CD4-positive, alpha-beta T cell treated with Interleukin-4 for 4 hours (primary cell): ENCODE measurements around the gene OR6B2.

ENCODE experiments used
- DNase-seq: peaks from one replicate; pipeline ENCODE4 v3.0.0-alpha.2; 2020

OR6B2 gene

DNA sequence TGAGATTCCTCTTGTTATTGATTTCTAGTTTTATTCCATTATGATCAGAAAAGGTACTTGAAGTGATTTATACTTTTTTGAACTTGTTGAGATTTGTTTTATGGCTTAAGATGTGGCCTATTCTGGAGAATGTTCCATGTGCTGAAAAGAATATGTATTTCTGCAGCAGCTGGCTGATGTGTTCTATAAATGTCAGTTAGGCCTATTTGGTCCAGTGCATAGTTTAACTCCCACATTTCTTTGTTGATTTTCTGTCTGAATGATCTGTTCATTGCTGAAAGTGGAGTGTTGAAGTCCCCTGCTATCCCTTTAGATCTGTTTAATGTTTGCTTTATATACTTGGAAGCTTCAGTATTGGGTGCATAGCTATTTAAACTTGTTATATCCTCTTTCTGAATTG is 7.1 kb upstream of the OR6B2 start:
- no peak for DNase-seq

DNA sequence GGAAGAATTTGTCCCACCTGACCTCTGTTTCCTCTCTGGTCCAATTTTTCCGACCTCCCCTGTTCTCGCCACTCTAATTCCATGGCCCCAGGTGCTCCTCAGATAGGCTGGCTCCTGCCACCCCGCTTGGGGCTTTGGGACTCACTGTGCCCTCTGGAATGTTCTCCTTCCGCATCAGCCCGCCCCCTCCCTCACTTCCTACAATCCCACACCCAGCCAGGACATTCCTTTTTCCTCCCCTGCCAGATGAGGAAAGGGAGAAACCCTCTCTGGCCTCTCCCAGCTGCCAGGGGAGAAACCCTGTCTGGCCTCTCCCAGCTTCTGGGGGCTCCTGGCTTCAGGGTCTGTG is 3.1 kb upstream of the OR6B2 start:
- DNase-seq = no peak

DNA sequence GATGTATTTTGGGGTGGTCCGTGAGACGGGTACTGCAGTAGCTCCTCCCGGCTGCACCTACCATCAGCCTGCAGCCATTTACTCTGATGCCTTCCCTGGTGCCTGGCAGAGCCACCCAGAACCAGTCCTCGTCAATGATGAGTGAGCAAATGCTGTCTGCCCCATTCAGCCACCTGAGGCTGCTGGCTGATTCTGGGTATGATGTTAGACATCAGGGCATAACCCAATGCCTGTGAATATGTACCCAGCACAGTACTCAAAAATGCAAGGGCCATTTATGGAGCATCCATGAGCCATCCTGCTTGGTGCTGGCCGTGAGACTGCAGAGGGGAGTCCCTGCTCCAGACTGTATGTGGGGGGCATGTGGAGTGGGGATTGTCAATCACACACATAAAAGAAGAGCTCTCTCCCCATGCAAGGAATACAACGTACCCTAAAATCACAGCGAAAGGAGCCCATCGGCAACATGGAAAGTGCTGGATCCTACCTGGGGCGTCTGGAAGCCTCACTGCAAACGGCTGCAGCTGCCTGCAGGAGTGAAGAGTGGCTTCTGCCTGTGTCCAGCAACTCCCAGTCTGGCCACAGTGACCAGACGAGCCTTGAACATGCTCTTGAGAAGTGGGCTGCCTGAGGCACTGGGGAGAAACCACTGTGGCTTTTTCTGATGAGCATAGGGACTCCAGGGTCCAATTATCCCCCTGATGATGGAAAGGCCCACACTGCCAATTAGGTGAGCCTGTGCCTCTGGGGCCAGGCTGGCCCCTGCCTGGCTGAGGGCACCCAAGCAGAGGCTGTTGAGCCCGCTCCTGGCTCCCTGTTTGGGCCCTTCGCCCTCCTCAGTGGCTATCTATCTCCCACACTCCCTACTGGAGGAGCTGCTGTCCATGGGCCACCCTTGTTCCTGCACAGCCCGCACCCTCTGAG is 2.4 kb upstream of the OR6B2 start:
- no peak for DNase-seq

DNA sequence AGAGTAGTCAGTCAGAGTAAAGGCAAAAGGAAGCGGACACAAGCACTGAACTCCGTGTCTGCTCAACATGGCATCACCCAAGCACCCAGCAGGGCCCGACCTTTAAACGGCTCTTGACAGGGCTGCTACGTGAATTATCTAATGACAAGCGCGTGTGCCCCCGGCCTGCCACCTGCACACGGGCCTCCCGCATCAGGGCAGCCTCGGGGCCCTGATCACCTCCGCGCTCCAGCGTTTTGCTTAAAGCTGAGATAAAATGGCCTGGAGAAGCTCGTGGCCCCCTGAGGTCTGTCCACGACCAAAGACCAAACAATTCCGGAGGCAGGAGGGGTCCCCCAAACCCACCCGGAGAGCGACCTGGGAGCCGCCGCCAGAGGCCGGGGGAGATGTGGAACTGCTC is 5.5 kb downstream of the OR6B2 start:
- DNase-seq = peak; percentile 8

DNA sequence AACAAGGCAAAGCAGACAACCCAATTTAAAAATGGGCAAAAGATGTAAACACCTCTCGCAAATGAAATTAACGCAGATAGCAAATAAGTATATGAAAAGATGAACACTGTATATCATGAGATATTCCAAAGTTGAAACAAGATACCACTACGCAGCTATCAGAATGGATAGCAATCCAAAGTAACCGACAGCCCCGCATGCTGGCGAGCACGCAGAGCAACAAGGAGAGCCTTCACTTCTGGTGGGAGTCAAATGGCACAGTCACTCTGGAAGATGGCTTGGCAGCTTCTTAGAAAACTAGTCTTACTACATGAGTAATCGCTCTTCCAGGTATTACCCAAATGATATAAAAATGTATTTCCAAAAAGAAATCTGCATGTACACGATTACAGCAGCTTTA is 6.4 kb downstream of the OR6B2 start:
- no peak for DNase-seq

DNA sequence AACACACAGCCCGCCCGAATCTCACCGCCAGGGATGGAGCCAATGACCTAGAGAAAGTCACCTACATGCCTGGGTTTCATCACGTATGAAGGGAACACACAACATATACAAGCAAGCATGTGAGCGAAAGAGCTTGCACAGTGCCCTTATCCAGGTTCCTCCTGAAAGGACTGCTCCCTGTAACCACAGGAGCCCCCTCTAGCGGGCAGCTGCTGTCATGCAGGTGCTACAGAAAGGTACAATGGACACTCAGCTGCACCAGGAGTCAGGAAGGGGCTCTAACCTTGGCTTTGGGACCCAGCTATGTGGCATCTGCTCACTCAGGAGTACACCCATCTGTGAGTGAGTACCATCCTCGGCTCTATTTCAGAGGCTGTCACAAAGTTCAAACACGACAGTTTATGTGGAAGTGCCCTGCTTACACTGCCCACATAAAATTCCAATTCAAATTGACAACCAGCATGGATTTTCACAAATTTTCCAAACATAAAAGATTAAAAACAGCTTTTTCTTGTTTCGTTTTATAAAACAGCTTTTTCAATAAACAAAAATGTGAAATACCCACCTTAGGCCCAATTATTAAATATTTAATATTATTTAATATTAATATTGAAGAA is 8.6 kb downstream of the OR6B2 start:
- DNase-seq = peak; percentile 52

DNA sequence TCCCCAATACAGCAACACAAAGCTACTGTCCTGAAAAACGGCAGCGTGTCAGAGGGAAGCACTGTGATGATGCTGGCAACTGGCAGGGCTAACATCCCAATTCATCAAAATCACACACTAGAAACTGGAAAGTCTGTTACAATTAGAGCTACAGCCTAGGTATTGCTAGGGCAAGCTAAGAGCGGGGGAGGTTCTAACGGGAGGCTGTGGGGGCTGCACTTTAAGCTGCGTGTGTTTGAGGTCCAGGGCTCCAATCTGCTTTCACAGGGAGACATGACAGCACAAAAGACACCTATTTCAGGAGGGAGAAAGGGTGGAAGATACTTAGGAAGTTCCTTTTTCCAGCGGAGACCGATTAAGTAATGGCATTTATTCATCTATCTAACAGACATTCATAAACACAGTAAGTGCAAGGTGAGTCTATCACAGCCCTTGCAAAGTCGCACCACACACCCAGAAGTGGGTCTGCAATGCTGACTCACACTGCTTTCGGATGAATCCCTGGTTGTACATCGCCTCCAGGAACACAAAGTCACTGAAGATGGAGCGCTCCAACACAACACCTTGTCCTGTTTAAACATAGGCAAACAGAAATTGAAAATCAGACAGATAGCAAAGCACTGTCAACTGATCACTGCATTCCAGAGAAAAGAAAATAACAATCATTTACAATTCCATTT is 12.0 kb downstream of the OR6B2 start:
- DNase-seq = no peak

DNA sequence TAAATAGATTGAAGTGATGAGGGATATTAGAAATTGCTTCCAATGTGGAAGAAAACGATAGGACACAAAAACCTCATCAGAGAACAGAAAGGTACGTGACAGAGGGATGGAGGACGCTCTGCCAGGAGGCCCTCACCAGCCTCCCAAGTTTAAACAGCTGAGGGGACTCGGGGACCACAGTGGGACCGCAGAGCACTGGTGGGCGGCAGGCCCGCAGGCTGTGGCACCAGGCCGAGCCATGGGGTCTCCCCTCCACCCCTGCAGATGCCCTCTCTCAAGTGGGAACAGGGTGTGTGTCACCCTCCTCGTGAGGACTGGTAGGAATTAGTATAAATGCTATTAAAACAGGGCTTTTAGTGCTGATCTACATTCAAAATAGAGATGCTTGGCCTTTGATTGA is 15.9 kb downstream of the OR6B2 start:
- no peak for DNase-seq

DNA sequence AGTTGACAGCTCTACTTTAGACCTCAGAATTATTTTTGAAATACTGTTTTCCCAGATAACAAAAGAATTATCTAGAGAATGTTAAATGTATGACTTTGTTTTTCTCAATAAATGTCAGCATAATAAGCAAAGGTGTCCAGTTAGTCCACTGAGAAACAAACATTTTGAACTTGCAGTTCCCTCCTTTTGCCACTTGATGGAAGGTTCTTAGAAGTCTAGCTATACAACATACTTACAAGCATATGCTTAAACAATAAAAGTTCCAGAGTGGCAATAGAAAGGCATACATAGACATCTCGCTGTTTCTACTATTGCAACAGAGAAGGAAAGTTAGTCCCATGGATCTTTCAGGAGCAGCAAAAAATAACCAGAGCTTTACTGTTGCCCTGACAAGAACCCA is 16.9 kb downstream of the OR6B2 start:
- no peak for DNase-seq

DNA sequence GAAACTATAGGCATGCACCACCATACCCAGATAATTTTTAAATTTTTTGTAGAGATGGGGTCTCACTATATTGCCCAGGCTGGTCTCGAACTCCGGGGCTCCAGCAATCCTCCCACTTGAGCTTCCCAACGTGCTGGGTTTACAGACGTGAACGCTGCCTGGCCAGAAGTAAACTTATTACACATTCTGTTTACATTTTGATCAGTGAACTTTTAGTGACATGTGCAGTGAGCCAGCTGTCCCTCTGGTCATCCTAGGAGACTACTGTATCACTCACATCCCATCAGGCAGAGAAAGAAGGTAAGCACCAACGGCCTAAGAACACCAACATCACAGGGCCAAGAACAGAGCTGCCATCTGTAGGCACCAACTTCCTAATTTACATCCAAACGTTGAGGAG is 27.2 kb downstream of the OR6B2 start:
- DNase-seq = no peak

DNA sequence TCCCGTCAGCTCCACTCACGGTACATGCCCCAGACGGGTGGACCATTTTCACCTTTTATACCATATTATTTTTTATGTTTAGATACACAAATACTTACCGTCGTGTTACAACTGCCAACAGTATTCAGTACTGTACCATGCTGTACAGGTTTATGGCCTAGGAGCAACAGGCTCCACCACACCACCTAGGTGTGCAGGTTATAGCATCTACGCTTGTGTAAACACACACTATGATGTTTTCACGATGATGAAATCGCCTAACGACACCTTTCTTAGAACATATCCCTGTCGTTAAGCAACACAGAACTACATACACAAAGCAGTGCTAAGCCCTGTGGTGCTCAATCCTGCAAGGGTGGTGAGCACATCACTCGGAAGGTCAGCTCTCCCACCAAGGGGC is 29.6 kb downstream of the OR6B2 start:
- DNase-seq = no peak

DNA sequence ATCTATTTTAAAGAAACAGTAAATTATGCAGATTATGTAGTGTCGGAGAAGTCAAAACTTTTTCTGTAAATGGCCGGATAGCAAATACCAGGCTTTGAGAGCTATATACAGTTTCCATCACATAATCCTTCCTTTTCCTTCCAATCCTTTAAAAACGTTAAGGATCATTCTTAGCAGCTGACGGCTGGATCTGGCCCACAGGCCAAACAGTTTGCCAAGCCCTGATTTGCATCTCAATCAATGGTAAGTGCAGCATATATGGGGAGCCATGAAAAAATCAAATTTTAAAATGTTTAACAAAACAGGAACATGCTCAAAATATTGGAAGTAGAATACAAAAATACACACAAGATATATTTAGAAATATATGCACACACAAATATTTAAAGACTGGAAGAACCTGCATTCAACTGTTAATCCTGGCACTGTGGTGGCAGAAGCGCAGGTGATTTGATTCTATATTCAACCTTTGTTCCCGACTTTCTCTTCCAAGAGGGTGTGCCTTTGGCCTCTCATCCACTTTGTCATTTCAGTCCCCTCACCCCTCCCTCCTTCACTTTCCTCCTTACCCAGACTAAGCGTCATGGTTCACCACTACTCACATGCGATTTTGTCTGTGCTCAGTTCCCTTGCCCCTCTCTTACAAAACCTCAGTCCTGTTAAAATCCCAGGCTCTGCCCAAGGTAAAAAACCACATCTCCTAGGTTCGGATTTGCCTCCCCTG is 32.4 kb downstream of the OR6B2 start:
- no peak for DNase-seq

DNA sequence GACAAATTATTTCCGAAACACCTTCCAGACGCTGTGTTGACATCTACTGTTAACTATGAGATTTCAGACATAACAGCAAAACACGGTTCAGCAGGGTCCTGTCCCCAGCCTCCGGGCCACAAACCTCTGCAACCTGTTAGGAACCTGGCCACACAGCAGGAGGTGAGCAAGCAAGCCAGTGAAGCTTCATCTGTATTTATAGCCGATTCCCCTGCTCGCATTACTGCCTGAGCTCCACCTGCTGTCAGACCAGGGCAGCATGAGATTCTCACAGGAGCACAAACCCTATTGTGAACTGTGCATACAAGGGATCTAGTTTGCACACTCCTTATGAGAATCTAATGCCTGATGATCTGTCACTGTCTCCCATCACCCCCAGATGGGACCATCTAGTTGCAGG is 36.1 kb downstream of the OR6B2 start:
- DNase-seq = no peak

DNA sequence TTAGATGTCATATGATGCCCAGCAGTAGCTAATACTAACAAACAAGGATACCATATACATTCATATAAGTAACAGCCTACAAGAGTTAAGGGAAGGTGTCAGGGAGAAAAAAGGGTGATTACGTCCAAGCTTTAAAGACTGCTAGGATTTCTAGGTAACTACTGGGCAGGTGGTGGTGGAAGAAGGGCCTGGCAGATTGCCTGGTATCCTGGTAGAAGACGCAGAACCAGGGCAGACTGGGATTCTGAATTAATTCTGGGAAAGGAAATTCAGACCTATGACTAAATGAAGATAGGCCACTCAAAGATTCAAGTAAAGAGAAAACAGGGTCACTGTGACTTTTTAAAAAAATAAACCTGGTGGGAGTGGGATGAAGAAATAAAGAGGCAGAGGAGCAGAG is 36.9 kb downstream of the OR6B2 start:
- no peak for DNase-seq

DNA sequence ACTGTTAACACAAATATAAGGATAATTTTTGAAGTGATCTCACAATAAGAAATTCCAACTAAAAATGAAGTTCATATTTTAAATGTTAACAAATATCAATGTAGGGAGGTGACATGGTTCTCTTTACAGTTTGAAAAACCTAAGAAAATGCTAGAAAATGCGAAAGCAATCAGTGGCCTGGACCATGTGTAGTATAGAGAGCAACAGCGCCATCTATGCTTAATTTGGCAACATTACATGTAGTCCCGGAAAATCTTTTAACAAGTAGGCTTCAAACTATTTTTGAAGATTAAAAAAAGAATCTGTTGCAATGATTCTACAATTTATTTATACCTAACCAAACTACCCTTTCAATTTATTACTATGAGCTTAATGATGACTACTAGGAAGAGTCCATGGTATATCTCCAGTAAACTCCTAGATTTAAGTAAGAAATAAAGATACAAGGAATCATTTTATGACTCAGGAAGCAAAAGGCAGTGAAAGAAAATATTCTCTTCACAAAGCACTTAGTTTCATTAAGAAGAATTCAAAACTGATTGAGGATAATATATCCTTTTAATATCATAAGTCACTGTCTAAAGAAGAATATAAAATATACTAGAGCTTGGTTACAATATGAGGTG is 38.4 kb downstream of the OR6B2 start:
- peak; percentile 53 for DNase-seq

DNA sequence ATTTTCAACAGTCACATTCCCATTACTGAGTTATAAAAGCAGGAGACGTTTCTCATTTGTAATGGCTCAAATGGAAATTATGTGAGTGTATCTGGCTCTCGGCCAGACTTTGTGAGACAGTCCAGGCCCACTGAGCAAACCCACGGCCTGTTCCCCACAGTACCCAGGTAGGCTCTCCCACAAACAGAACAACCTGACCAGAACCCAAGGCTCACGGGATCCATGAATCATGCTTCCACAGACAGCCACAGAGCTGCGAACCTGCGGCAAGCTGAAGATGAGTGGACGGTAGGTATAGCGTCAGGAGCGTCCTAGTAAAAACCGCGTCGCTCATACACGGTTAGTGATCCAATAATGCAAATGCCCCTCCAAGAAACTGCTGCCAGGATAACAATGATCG is 39.3 kb downstream of the OR6B2 start:
- no peak for DNase-seq

DNA sequence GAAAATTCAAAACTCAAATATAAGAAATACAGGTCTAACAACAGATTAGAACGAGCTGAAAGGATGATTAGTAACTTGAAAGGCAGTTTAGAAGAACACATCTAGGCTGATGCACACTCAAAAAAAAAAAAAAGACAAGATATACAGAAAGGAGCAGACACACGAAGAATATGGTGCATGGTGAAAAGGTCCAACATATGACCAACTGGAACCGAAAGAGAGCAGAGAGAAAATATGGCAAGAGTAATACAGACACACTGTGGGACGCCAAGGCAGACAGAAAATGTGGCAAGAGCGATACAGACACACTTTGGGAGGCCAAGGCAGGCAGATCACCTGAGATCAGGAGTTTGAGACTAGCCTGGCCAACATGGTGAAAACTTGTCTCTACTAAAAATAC is 44.9 kb downstream of the OR6B2 start:
- DNase-seq = no peak

DNA sequence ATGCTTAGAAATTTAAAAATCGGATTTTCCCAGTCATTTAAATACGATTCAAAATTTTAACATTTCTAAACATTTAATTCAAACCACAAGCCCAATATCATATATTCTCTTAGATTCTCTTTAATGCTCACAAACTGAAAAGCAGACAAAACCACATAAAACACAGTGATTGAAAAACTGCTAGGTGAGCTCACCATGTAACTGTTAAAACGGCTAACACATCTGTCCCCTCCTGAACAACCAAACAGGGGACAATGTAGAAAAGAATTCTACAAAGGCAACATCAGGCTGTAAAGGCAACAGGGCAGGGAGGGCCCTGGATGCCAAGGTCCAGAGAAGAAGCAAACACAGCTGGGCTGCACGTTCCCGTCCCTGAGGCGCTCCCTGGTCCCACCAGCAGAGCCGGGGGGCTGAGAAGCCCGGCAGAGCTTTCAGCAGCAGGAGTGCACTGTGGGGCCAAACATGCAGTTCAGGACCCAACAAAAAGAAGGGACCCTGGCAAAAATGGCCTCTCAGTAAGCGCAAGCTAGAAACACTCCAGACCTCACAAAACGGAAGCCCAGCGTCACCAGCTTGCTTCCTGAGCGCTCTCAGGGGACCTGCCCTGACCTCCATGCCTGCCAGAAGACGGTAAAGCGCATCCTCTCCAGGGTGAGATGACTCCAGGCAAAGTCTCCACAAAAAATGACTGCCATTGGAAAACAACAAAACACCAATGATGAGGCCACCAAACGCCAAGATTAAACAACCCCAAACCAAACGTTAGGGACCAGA is 45.6 kb downstream of the OR6B2 start:
- DNase-seq = no peak

DNA sequence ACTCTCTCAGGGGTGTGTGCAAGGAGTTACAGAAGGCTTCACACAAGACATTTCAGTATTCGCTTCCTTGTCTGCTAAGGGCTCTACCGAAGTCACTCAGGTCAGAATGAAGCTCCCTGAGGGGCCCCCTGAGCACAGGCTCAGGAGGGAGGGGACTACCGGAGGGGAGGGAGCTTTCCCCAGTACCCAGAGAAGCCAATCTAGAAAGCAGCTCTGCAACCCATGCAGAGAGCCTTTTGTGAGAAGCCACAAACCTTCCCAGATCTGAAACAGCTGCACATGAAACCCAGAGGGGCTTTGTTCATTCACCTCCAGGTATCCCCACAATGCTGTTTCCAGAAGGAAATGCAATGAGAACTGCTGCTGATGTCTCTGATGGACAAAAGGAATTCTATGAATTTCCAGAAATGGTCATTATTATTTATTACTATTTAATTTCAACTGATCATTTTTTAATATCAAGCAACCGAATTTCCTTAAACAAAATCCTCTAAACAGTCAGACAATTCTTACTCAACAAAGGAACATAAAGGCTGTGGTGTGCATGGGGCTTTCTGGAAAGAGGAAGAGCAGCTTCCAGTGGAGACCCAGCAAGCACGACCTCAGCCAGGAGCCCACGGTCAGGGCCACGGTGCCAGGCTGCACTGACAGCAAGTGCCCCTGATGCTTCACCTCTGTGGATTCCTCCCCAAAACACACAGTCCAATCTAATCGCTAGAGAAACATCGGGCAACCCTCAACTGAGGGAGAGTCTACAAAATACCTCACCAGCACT is 47.0 kb downstream of the OR6B2 start:
- no peak for DNase-seq
